DMS153 (cell line): Measurements from ENCODE around the gene AHR.
"Not testable (repeated sequence)": the region's sequence is repeated elsewhere in the genome, so short reads cannot be mapped to it uniquely, and the experiment has no call there.

Experiments
- DNase-seq: peaks from one replicate; lab custom pipeline; 2025; lab: John Stamatoyannopoulos, UW

Gene AHR

GRCh38 chr7:17380736-17381662 is 82.5 kb downstream of the AHR start:
- no peak for DNase-seq

DNA sequence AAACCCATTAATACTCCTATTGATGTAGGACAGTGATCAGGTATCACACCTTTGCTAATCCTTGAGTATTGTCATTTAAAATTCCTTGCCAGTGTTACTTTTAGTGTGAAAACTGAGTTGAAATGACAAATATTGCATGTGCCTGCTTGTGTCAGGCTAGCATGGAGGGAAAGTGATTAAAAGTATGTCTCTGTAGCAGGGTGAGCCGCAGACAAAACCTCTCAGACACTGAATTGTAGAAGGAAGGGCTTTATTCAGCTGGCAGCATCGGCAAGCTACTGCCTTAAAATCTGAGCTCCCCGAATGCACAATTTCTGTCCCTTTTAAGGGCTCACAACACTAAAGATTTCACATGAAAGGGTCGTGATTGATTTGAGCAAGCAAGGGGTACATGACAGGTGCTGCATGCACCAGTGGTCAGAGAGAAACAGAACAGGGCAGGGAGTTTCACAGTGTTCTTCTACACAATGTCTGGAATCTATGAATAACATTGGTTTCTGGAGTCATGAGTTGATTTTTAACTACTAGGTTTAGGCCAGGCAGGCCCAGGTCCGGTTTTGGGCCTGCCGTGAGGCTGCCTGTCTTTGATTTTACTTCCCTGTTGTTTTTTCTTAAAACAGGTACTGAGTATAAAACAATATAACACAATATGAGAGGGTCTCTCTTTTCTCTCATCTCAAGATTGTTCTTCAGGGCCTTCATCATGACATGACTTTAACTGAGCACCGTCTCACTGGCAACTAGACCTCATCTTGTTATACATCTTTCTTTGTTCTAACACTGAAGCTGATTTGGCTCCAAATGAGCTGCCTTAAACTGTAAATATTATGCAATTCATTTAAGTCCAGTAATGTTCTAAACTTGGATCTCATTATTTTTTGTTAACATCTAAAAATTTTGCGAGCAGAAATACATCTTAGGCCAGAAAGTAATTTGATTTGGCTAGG is 84.2 kb downstream of the AHR start:
- DNase-seq = not testable (repeated sequence)

- no peak for DNase-seq
Measured at GRCh38 chr7:17384400-17384799, 85.9 kb downstream of the AHR start.

DNA sequence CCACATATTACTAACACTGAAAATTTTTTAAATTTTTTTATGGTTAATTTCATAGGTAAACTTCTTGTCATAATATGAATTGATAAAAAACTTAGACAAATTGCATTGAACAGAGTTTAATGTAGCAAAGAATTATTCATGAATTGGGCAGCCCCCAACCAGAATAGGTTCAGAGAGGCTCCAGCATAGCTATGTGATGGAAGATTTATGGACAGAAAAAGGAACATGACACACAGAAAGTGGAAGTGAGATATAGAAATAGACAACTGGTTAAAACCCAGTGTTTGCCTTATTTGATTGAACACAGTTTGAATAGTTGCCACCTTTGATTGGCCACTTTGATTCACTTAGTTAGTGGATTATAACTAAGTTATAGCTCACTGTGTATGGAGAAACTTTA is 87.2 kb downstream of the AHR start:
- no peak for DNase-seq

DNA sequence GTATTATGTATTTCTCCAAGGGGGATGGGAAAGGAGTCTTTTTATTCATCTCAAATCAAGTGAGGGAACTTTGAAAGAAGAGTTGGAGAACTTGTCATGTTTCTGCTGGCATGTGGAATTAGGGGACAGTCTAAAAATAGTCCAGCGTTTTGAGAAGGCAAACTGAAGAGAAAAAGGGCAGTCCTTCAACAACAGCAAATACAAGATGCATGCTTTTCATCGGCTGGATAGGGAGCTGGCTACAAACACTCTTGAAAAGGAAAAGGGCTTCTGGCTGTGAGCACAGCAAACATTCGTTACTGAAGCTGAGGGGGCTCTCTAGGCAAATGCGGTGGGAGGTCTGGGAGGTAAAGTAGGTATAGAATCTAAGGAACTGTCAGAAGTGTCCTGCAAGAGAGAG is 91.9 kb downstream of the AHR start:
- DNase-seq = no peak

DNA sequence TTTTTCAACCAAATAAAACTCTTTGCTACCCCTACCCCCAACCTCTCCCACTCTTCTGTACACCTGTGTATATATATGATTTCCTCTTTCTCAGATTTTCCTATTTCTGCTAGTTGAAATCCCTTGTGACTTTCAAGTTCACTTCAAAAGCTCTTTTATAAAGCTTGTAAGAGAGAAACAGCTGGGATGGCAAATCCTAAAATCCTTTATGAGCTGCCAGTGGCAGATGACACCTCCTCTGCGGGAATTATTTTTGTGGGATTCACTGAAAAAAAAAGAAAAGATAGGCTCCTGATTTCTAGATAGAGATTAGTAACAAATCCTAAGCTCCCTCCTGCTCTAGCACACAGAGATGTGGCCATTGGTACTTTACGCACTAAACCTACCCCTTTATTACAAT is 92.9 kb downstream of the AHR start:
- DNase-seq = no peak

DNA sequence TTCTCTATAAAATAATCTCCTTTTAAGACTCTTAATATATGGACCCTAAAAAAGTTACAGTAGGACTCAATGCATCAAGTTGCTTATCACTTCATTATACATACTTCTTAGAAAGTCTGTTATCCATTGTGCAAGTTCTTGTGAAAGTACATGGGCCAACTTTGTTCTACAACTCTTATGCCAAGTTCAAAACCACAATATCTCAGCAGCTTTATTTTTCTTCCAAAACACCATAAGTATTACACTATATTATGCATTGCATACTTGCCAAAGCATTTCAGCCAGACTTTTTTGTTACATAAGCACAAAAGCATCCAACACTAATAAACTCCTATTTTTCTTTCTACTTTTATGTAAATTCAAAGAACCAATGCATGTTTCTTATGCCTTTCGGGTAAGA is 94.4 kb downstream of the AHR start:
- no peak for DNase-seq

DNA sequence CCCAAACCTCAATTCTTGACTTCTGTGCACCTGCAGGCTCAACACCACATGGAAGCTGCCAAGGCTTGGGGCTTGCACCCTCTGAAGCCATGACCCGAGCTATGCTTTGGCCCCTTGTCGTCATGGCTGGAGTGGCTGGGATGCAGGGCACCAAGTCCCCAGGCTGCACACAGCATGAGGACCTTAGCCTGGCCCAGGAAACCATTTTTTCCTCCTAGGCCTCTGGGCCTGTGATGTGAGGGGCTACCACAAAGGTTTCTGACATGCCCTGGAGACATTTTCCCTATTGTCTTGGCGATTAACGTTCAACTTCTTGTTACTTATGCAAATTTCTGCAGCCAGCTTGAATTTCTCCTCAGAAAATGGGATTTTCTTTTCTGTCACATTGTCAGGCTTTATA is 96.1 kb downstream of the AHR start:
- DNase-seq = not testable (repeated sequence)
